ENCODE measurements around the gene ARRDC2. TPM values are rescaled to one million over a fixed set of nuclear protein-coding genes. Genes with fewer than 3 reads are reported as not detected.

Gene ARRDC2
- total and polyA plus RNA-seq, 5 donors from 2014 or later: 25.9 to 151 (median 37.1) TPM

DNA sequence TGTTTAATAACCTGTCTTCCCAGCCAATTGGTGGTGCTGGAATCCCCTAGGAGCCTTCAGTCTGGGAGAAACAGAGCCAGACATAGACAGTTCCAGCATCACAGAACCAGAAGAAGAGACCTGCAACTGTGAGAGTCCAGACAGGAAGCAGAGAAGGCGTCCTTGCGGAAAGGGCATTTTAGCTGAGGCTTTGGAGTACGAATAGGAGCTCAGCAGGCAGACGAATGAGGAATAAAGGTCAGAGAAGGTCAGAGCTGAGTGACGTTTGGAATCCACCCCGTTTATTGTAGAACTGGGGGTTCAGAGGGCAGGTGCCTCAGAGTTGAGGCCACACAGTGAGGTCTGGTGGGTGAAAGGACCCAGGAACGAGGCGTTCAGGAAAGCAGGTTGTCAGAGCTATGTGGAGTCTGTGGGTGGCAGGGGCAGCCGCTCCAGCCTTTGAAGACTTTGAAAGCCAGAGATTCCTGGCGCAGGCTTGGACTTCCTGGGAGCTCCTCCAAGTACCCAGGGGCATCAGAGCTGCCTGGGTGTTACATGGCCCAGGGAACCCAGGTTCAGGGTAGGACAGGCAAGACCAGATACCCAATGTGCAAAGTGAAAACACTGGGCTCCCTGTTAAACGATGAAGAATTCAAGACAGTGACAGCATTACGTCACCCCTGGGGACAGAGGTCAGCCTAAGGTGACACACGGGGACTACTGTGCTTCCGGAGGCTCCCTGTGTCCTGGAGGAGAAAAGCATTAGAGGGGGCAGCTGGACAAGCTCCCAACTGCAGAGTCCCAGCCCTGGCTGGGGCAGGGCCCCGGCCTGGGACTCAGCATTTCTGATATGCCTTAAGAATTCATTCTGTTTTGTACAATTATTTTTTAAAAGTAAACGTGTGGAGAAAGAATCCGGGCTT lies 5.5 kb downstream of the ARRDC2 start:
- no peaks in the 10 kb centered on the region for H3K27me3 ChIP-seq (ENCODE audit: control insufficient read depth, insufficient read depth, low read length)
- H3K36me3 ChIP-seq (ENCODE audit: control insufficient read depth, insufficient read depth, low read length): peaks cover 56% of the 10 kb centered on the region
- no peaks in the 10 kb centered on the region for H3K9me3 Mint-ChIP-seq
- ATAC-seq (ENCODE audit: low read depth in 2 of 2) (peak in 1 of 2 donors; percentile 7), DNase-seq (no peak)
- H3K4me3 ChIP-seq (ENCODE audit: low read depth, low read length): peak overlapping the region; percentile 2
- H3K36me3 Mint-ChIP-seq: peaks cover 27% of the 10 kb centered on the region
- peaks cover 5 to 65% (median 37%) of the 10 kb centered on the region in 4 donors for H3K4me1 Mint-ChIP-seq
- H3K9me3 ChIP-seq (ENCODE audit: control insufficient read depth in 2 of 2, low read length in 2 of 2): no peaks in the 10 kb centered on the region
- H3K27ac ChIP-seq (ENCODE audit: insufficient read depth, low read length, poor library complexity, severe bottlenecking): peak overlapping the region; percentile 76
- H3K4me1 ChIP-seq (ENCODE audit: control insufficient read depth, insufficient read depth, low read length, poor library complexity, severe bottlenecking): peaks cover 51% of the 10 kb centered on the region
- peak overlapping the region; percentile 96 to 99 (median 97) for H3K27ac Mint-ChIP-seq
- peak overlapping the region; percentile 82 to 90 (median 84) for H3K4me3 Mint-ChIP-seq
- H3K27me3 Mint-ChIP-seq: no peaks in the 10 kb centered on the region

DNA sequence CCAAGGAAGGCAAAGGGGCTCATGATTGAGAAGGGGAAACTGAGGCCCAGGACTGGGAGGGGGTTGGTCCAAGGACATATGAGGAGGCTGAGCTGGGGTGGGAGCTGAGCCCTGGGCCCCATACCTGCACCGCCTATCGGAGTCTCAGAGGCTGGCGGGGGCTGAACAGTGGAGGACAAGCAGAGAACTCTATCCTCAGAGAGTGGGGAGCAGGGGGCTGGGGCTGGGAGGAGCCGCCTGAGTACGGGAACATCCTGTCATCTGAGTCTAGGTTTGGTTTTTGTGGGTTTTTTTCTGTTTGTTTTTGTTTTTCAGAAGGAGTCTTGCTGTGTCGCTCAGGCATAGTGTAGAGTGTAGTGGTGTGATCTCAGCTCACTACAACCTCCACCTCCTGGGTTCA lies 6.2 kb downstream of the ARRDC2 start:
- Mint-ChIP-seq H3K36me3 (peaks cover 27% of the 10 kb centered on the region), H3K27me3 (no peaks in the 10 kb centered on the region), H3K27ac (peak overlapping the region; percentile 96 to 99 (median 97)), H3K9me3 (no peaks in the 10 kb centered on the region), H3K4me3 (peak overlapping the region; percentile 82 to 90 (median 84)), H3K4me1 (peaks cover 5 to 61% (median 36%) of the 10 kb centered on the region in 4 donors)
- peak; percentile 53 to 82 for ATAC-seq (ENCODE audit: low read depth in 2 of 2)
- Histone ChIP-seq H3K4me1 (ENCODE audit: control insufficient read depth, insufficient read depth, low read length, poor library complexity, severe bottlenecking) (peaks cover 47% of the 10 kb centered on the region), H3K9me3 (ENCODE audit: control insufficient read depth in 2 of 2, low read length in 2 of 2) (no peaks in the 10 kb centered on the region), H3K4me3 (ENCODE audit: low read depth, low read length) (peak overlapping the region; percentile 2), H3K27me3 (ENCODE audit: control insufficient read depth, insufficient read depth, low read length) (no peaks in the 10 kb centered on the region), H3K27ac (ENCODE audit: insufficient read depth, low read length, poor library complexity, severe bottlenecking) (peak overlapping the region; percentile 76), H3K36me3 (ENCODE audit: control insufficient read depth, insufficient read depth, low read length) (peaks cover 49% of the 10 kb centered on the region)
- DNase-seq: peak in 2 of 3 donors; percentile 64 to 75

DNA sequence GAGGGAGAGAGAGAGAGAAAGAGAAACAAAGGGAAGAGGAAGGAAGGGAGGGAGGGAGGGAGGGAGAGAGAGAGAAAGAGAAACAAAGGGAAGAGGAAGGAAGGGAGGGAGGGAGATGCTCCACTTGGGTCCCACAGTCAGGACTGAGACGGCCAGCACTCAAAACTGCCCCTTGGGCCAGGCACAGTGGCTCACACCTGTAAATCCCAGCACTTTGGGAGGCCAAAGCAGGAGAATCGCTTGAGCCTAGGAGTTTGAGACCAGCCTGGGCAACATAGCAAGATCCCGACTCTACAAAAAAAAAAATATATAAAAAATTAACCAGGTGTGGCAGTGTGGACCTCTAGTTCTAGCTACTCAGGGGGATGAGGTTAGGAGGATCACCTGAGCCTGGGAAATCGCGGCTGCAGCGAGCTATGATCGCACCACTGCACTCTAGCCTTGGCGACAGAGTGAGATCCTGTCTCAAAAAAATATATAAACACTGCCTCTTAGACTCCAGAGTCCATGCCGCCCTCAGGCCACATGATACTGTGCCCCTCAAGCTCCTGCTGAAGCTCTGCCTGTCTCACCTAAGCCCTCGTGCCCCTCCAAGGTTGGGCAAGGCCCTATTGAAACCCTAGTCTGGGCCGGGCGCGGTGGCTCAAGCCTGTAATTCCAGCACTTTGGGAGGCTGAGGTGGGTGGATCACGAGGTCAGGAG lies 8.4 kb downstream of the ARRDC2 start:
- peaks cover 26% of the 10 kb centered on the region for H3K36me3 Mint-ChIP-seq
- no peaks in the 10 kb centered on the region for H3K27me3 ChIP-seq (ENCODE audit: control insufficient read depth, insufficient read depth, low read length)
- H3K4me1 ChIP-seq (ENCODE audit: control insufficient read depth, insufficient read depth, low read length, poor library complexity, severe bottlenecking): peaks cover 57% of the 10 kb centered on the region
- DNase-seq (no peak), ATAC-seq (ENCODE audit: low read depth in 2 of 2) (no peak)
- no peak overlapping the region for H3K4me3 ChIP-seq (ENCODE audit: low read depth, low read length)
- H3K27me3 Mint-ChIP-seq: no peaks in the 10 kb centered on the region
- H3K27ac ChIP-seq (ENCODE audit: insufficient read depth, low read length, poor library complexity, severe bottlenecking): no peak overlapping the region
- peak overlapping the region in 2 of 3 donors; percentile 41 to 52 for H3K27ac Mint-ChIP-seq
- no peaks in the 10 kb centered on the region for H3K9me3 ChIP-seq (ENCODE audit: control insufficient read depth in 2 of 2, low read length in 2 of 2)
- H3K4me3 Mint-ChIP-seq: peak overlapping the region in 1 of 4 donors; percentile 63
- peaks cover 28% of the 10 kb centered on the region for H3K36me3 ChIP-seq (ENCODE audit: control insufficient read depth, insufficient read depth, low read length)
- H3K9me3 Mint-ChIP-seq: no peaks in the 10 kb centered on the region
- H3K4me1 Mint-ChIP-seq: peaks cover 5 to 67% (median 39%) of the 10 kb centered on the region in 4 donors

GRCh38 chr19:18017275-18018083 lies 9.5 kb downstream of the ARRDC2 start:
- DNase-seq (no peak), ATAC-seq (ENCODE audit: low read depth in 2 of 2) (no peak)
- Mint-ChIP-seq H3K9me3 (no peaks in the 10 kb centered on the region), H3K36me3 (peaks cover 23% of the 10 kb centered on the region), H3K4me1 (peaks cover 5 to 75% (median 47%) of the 10 kb centered on the region in 4 donors), H3K27me3 (no peaks in the 10 kb centered on the region), H3K4me3 (peak overlapping the region in 1 of 4 donors; percentile 63), H3K27ac (peak overlapping the region; percentile 29 to 77 (median 71))
- Histone ChIP-seq H3K36me3 (ENCODE audit: control insufficient read depth, insufficient read depth, low read length) (peaks cover 21% of the 10 kb centered on the region), H3K4me1 (ENCODE audit: control insufficient read depth, insufficient read depth, low read length, poor library complexity, severe bottlenecking) (peaks cover 69% of the 10 kb centered on the region), H3K27me3 (ENCODE audit: control insufficient read depth, insufficient read depth, low read length) (no peaks in the 10 kb centered on the region), H3K27ac (ENCODE audit: insufficient read depth, low read length, poor library complexity, severe bottlenecking) (no peak overlapping the region), H3K4me3 (ENCODE audit: low read depth, low read length) (no peak overlapping the region), H3K9me3 (ENCODE audit: control insufficient read depth in 2 of 2, low read length in 2 of 2) (no peaks in the 10 kb centered on the region)

DNA sequence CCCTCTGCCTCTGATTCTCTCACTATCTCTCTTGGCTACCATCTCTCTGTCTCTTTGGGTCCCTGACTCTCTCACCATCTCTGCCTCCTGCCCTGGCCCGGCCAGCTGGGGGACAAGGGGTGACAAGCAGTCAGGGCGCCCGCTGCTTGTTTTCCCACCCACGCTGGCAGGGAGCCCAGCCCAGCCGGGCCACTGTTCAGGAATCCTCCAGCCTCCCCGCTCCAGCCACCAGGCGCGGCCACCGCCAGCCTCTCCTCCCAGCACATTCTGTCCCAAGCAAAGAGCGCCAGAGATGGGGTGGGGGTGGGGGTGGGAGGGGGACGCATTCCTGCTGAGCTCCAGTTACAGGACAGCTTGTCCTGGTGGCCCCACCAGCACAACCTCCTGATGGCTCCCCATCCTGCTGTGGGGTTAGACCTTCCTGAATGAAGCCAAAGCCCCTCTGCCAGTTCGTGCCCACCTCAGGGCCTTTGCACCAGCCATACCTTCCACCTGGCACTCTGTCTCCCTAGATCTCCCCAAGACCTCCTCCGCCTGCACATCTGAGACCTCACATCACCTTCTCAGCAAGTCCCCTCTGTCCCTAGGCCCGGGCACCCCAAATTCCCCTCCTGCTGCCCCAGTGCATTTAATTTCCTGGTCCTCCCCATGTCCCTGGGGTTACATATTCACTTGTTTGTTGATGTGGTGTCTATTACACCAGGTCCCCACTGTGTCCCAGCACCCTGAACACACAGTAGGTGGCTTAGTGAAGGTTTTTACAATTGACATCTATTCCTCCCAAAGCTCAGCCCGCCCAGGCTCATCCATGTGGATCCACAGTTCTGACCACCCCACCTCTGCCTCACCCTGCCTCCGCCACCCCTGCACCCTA lies 12.5 kb downstream of the ARRDC2 start:
- peak overlapping the region in 3 of 4 donors; percentile 4 to 68 (median 53) for H3K4me3 Mint-ChIP-seq
- Histone ChIP-seq H3K27me3 (ENCODE audit: control insufficient read depth, insufficient read depth, low read length) (no peaks in the 10 kb centered on the region), H3K36me3 (ENCODE audit: control insufficient read depth, insufficient read depth, low read length) (no peaks in the 10 kb centered on the region), H3K4me1 (ENCODE audit: control insufficient read depth, insufficient read depth, low read length, poor library complexity, severe bottlenecking) (peaks cover 57% of the 10 kb centered on the region), H3K27ac (ENCODE audit: insufficient read depth, low read length, poor library complexity, severe bottlenecking) (peak overlapping the region; percentile 65), H3K9me3 (ENCODE audit: control insufficient read depth in 2 of 2, low read length in 2 of 2) (no peaks in the 10 kb centered on the region), H3K4me3 (ENCODE audit: low read depth, low read length) (no peak overlapping the region)
- H3K9me3 Mint-ChIP-seq: no peaks in the 10 kb centered on the region
- peak overlapping the region; percentile 90 to 98 (median 95) for H3K27ac Mint-ChIP-seq
- H3K36me3 Mint-ChIP-seq: peaks cover 3% of the 10 kb centered on the region
- peaks cover 5 to 70% (median 39%) of the 10 kb centered on the region in 4 donors for H3K4me1 Mint-ChIP-seq
- peaks cover 5% of the 10 kb centered on the region for H3K27me3 Mint-ChIP-seq
- DNase-seq: no peak
- no peak for ATAC-seq (ENCODE audit: low read depth in 2 of 2)

DNA sequence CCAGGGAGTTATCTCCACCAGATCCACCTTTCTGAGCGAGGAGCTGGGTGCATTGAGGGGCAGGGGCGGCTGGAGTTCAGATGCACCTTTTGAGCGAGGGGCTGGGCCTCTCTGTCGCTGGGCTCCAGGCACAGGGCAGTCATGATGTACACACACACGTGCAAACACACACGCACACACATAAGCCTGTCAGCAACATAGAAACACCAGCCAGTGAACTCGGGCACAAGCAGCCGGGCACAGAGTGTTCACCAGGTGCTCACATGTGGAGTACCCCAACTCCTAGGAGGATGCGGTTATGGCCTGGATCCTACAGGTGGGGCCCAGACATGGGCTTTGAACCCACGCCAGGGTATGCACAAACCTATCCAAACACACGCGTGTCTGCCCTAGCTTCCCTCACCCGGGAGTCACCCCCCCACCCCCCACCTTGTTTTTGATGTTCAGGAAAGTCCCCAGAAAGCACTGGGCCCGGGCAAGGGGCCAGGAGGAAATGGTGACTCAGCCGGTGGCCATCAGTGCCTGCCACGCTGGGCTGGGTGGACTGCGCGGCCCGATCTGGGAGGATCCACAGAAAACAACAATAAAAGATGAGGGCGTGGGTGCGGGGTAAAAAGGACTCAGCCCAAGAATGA lies 13.3 kb downstream of the ARRDC2 start:
- Histone ChIP-seq H3K36me3 (ENCODE audit: control insufficient read depth, insufficient read depth, low read length) (no peaks in the 10 kb centered on the region), H3K27ac (ENCODE audit: insufficient read depth, low read length, poor library complexity, severe bottlenecking) (peak overlapping the region; percentile 65), H3K27me3 (ENCODE audit: control insufficient read depth, insufficient read depth, low read length) (no peaks in the 10 kb centered on the region), H3K4me1 (ENCODE audit: control insufficient read depth, insufficient read depth, low read length, poor library complexity, severe bottlenecking) (peaks cover 51% of the 10 kb centered on the region), H3K9me3 (ENCODE audit: control insufficient read depth in 2 of 2, low read length in 2 of 2) (no peaks in the 10 kb centered on the region), H3K4me3 (ENCODE audit: low read depth, low read length) (no peak overlapping the region)
- Mint-ChIP-seq H3K36me3 (no peaks in the 10 kb centered on the region), H3K4me1 (peaks cover 5 to 69% (median 38%) of the 10 kb centered on the region in 4 donors), H3K9me3 (peaks cover 0 to 2% (median 0%) of the 10 kb centered on the region in 7 donors), H3K4me3 (peak overlapping the region; percentile 63 to 83 (median 69)), H3K27ac (peak overlapping the region; percentile 90 to 98 (median 95)), H3K27me3 (peaks cover 5% of the 10 kb centered on the region)
- DNase-seq (peak in 2 of 3 donors; percentile 62 to 66), ATAC-seq (ENCODE audit: low read depth in 2 of 2) (peak; percentile 47 to 61)
